ENCODE data around the gene SLC17A6. TPM values are rescaled to one million over a fixed set of nuclear protein-coding genes. Genes with fewer than 3 reads are reported as not detected.
A peak's percentile ranks its signal among the peaks of the same experiment; 100 is the strongest.

SLC17A6 gene
- total RNA-seq (not detected), polyA plus RNA-seq (not detected), total RNA-seq (0 to 0.09 (median 0) reads per million in 6 experiments)

DNA sequence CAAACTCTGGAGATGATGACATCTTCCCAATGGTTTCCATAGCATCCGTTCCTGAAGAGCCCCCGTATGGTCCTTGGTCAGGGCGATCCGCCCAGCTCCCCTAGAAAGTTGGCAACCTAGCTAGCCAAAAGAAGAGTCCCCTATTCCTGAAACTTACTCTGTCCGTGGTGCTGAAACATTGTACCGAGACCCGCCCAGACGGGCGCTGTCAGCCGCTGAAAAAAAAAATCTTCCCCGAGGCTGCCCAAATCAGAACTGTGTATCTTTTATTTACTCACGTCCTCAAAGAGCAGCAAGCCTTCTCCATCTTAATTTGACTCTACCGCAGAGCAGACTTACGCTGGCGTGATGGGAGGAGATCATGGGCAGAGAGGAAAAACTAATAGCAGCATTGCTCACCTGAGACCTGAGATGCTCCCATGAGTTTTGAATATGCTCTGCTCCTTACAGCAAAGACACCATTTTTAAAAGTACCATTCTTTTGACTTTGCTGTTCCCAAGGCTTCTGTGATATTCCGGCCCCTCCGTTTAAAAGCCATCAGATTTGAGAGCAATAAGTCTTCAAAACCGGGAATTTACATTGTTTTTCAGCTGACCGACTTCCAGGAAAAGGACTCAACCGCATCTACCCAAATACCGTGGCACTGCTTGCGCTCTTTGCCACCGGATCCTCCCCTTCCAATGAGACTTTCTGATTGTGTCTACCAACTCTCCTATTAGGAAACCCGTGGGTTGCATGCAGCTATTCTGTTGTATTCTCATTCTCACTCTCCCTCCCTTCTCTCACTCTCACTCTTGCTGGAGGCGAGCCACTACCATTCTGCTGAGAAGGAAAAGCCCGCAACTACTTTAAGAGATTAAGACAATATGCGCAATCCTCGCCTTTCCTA lies at the start of gene SLC17A6:
Gene SLC17A6 (plus strand): TSS at position 786 of the 890 bp plus-strand sequence. CDS start 153 bp downstream, outside the sequence.
- Mint-ChIP-seq H3K4me3 (no peak within 1 kb of the TSS), H3K27ac (peak within 1 kb of the TSS in 1 of 10 donors; percentile 18), H3K36me3 (peaks cover 2 to 17% (median 4%) of the 10 kb centered on the region in 3 donors), H3K27me3 (peaks cover 35 to 63% (median 57%) of the 10 kb centered on the region in 5 donors), H3K9me3 (peaks cover 0 to 14% (median 2%) of the 10 kb centered on the region in 9 donors), H3K4me1 (peaks cover 8 to 36% (median 11%) of the 10 kb centered on the region in 4 donors)
- POLR2A ChIA-PET: no interaction called here
- DNase-seq: peak in 2 of 10 donors; percentile 2 to 34
- ATAC-seq: no peak

DNA sequence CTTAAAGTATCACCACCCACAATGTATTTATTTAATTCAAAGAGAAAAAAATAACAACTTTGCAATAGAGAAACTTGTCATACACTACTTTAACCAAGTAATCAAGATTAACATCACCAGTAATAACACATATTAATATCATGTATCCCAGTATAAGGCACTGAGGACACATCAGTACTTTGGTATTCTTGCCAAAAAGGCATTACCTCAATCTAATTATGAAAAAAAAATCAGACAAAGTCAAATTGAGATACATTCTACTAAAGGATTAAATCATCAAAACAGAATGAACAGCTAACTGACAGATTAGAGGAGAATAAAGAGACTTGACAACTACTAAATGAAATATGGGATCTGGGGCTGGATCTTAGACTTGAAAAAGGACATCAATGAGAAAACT lies 35.8 kb upstream of the SLC17A6 start:
- Mint-ChIP-seq H3K9me3 (no peaks in the 10 kb centered on the region), H3K4me1 (no peaks in the 10 kb centered on the region), H3K27me3 (peaks cover 5 to 26% (median 10%) of the 10 kb centered on the region in 5 donors), H3K36me3 (no peaks in the 10 kb centered on the region), H3K27ac (no peak overlapping the region), H3K4me3 (no peak overlapping the region)
- POLR2A ChIA-PET: no interaction called here
- DNase-seq (no peak), ATAC-seq (no peak)

DNA sequence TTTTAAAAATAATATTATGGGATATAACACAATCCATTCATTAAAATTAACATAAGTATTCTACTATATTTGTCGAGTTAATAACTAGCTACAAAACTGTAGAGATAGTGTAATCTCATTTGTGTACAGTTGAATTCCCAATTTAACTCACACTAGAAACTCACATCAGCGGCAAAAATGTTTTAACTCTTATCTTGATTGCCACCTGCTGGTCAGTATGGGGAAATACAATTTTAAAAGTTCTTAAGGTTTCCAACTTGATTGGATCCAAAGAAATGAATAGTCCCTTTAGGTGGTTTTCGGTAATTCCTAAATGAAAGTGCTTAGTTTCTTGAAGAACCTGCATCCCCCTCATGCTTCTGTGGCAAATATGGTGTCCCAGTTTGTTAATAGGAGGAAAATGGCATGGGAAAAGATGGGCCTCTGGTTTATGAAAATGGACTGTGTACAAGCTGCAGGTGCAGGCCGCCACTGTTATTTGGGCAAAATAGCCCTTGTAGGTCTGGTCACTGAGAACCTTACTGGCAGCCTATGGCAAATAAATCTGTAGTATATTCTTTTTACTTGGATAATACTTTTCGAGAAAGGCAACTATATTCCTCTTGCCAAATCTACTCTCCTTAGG lies 33.7 kb upstream of the SLC17A6 start:
- Mint-ChIP-seq H3K4me1 (no peaks in the 10 kb centered on the region), H3K27me3 (peaks cover 5 to 26% (median 10%) of the 10 kb centered on the region in 5 donors), H3K36me3 (no peaks in the 10 kb centered on the region), H3K4me3 (no peak overlapping the region), H3K27ac (no peak overlapping the region), H3K9me3 (no peaks in the 10 kb centered on the region)
- DNase-seq (peak in 3 of 10 donors; percentile 5 to 24 (median 11)), ATAC-seq (no peak)
- POLR2A ChIA-PET: no interaction called here

DNA sequence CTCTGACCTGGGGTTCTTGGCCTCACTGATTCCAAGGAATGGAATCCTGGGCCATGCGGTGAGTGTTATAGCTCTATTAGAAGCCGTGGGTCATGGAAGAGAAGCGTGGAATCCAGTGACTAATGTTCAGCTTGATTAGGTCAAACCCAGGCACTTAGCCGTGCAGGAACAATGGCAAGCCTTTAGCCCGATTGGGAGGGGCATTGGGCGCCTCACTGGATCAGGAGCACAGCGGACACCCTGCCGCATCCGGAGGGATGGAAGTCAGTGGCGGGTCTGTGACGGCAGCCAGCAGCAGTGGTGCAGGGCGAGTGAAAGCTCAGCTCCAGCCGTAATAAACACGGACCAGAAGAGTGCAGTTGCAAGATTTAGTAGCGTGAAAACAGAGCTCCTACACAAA lies 20.5 kb upstream of the SLC17A6 start:
- Mint-ChIP-seq H3K4me1 (no peaks in the 10 kb centered on the region), H3K4me3 (no peak overlapping the region), H3K27me3 (peaks cover 0 to 17% (median 12%) of the 10 kb centered on the region in 5 donors), H3K27ac (no peak overlapping the region), H3K9me3 (no peaks in the 10 kb centered on the region), H3K36me3 (no peaks in the 10 kb centered on the region)
- POLR2A ChIA-PET: no interaction called here
- no peak for ATAC-seq
- DNase-seq: no peak

DNA sequence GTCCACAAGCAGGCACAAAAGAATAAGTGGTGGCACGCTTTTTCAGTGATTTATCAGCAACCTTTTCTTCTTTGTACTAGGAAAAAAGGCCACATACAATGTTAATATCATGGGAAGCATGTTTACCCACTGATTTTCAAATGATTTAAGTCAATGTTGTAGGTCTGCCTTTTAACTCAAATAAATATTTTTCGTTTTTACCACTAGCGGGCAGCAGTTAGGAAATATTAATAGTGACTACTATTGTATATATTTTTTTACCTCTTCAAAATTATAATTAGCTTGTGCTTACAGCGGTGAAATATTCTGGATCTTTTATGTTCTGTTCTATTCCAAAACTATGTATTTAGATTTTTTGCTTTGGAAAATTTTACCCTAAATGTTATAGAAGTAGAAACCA lies 6.4 kb upstream of the SLC17A6 start:
- Mint-ChIP-seq H3K27me3 (peaks cover 6 to 22% (median 7%) of the 10 kb centered on the region in 5 donors), H3K27ac (no peak overlapping the region), H3K36me3 (no peaks in the 10 kb centered on the region), H3K4me1 (no peaks in the 10 kb centered on the region), H3K9me3 (no peaks in the 10 kb centered on the region), H3K4me3 (no peak overlapping the region)
- POLR2A ChIA-PET: no interaction called here
- no peak for ATAC-seq
- DNase-seq: no peak

DNA sequence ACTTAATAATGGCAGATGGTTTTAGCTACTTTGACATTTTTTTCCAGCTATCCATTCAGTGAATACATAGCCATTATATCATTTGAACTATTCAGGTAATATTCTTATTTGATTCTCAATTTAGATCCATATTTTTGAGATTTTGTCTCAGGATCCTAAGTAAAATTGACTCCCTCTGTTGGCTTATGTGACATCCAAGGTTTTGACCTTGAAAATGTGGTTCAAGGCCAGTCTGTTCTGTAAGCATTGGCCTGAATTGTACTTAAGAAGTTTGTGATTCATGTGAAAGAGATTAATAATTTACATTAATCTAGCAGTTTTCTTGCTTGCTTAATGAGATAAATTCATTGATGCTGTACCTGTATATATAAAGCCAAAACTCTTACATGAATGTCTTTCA lies 1.6 kb upstream of the SLC17A6 start:
- Mint-ChIP-seq H3K27ac (no peak overlapping the region), H3K36me3 (peaks cover 2 to 17% (median 4%) of the 10 kb centered on the region in 3 donors), H3K4me3 (no peak overlapping the region), H3K9me3 (peaks cover 0 to 14% (median 2%) of the 10 kb centered on the region in 9 donors), H3K4me1 (peaks cover 7 to 26% (median 10%) of the 10 kb centered on the region in 4 donors), H3K27me3 (peaks cover 30 to 51% (median 45%) of the 10 kb centered on the region in 5 donors)
- no peak for ATAC-seq
- DNase-seq: no peak
- POLR2A ChIA-PET: no interaction called here

DNA sequence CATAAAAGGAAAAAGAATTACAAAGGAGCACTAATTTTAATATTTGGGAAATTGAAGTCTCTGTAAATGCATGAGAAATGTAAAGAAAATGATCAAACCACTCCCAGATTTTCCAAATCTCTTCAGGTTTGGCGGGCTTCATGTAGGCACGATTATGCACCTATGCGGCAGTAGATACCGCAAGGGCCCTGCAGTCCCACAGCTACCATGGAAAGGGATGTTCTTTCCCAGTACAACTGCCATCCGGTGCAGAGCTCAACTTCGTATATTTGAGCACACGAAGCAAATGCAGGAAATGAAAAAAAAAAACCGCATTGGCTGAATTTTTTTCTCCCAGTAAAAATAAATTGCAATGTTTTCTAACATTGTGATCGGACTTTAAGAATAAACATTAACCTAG lies 1.4 kb downstream of the SLC17A6 start:
- POLR2A ChIA-PET: no interaction called here
- Mint-ChIP-seq H3K27ac (no peak overlapping the region), H3K9me3 (peaks cover 0 to 14% (median 2%) of the 10 kb centered on the region in 9 donors), H3K4me3 (peak overlapping the region in 1 of 10 donors; percentile 35), H3K36me3 (peaks cover 2 to 22% (median 4%) of the 10 kb centered on the region in 3 donors), H3K4me1 (peaks cover 8 to 42% (median 16%) of the 10 kb centered on the region in 4 donors), H3K27me3 (peaks cover 40 to 81% (median 72%) of the 10 kb centered on the region in 5 donors)
- DNase-seq: no peak
- no peak for ATAC-seq

DNA sequence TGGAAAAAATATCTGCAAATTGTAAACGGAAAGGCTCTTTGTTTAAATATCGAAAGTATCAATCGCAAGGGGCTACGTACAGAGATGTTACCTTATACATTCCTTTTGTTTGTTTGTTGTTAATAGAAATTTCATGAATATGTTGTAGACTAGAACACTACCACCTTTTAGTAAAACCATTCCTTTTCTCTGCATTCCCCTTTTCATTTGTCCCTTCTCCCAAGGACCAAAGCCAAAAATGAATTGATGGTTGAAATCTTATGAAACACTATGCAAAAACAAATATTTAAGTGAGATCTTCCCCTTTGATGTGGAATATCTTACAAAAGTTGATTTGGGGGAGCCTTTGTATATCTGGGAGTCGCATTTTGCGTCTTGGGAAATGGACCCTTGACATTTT lies 2.1 kb downstream of the SLC17A6 start:
- Mint-ChIP-seq H3K4me1 (peaks cover 8 to 42% (median 16%) of the 10 kb centered on the region in 4 donors), H3K27me3 (peaks cover 40 to 82% (median 74%) of the 10 kb centered on the region in 5 donors), H3K27ac (no peak overlapping the region), H3K36me3 (peaks cover 2 to 22% (median 4%) of the 10 kb centered on the region in 3 donors), H3K9me3 (peaks cover 0 to 14% (median 2%) of the 10 kb centered on the region in 9 donors), H3K4me3 (peak overlapping the region in 6 of 10 donors; percentile 6 to 54 (median 40))
- POLR2A ChIA-PET: no interaction called here
- DNase-seq (no peak), ATAC-seq (no peak)

DNA sequence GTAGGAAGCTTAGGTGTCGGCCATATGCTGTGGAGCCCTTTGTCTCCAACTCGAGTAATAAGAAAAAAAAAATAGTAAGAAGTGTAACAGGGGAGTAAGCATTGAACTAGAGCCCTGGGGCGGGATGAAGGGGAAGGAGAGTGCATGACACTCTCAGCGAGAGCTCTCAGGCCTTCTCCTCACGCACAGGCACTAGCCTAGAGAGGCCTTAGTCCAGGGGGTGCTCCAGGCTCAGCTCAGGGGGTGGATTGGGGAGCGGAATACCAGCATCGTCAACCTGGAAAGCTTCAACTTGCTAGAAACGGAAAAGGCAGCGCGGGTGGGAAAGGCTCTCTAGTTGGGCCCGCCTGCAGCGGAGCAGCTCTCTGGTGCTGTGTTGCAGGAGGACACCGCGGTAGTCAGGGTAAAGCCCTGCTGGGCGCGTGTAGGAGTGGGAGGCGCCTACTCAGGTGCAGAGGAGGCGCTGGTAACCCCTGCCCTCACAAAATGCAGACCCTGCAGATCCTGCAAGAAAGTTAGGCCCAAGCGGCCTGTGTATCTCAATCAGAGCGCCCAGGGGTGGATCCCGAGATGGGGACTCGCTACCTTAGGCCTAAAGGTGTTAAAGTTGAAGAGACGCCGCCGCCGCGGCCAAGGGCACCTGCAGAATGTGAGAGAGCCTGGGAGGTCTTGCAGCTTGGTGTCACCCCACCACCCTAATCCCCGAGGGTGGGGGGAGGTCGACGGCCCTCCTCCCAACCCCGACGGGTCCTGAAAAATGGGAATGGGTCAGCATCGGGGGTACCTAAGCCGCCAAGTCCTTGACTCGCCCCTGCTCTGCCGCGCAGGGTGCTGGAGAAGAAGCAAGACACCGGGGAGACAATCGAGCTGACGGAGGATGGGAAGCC lies 2.8 kb downstream of the SLC17A6 start:
- POLR2A ChIA-PET: no interaction called here
- Mint-ChIP-seq H3K4me1 (peaks cover 8 to 42% (median 16%) of the 10 kb centered on the region in 4 donors), H3K27me3 (peaks cover 42 to 85% (median 73%) of the 10 kb centered on the region in 5 donors), H3K27ac (peak overlapping the region in 1 of 10 donors; percentile 9), H3K4me3 (peak overlapping the region in 6 of 10 donors; percentile 27 to 68 (median 46)), H3K9me3 (peaks cover 0 to 14% (median 2%) of the 10 kb centered on the region in 9 donors), H3K36me3 (peaks cover 2 to 22% (median 4%) of the 10 kb centered on the region in 3 donors)
- ATAC-seq (peak in 1 of 2 donors; percentile 25), DNase-seq (peak in 1 of 10 donors; percentile 2)

DNA sequence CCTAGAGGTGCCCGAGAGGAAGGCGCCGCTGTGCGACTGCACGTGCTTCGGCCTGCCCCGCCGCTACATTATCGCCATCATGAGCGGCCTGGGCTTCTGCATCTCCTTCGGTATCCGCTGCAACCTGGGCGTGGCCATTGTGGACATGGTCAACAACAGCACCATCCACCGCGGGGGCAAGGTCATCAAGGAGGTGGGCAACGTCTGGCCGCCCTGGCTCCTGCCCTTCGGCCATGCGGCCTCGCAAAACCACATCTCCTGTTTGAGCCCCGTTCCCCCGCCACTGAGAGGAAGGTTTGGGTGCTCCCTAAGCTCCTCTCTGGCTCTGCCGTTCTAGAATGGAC lies 3.4 kb downstream of the SLC17A6 start:
- Mint-ChIP-seq H3K27me3 (peaks cover 47 to 91% (median 76%) of the 10 kb centered on the region in 5 donors), H3K27ac (no peak overlapping the region)

DNA sequence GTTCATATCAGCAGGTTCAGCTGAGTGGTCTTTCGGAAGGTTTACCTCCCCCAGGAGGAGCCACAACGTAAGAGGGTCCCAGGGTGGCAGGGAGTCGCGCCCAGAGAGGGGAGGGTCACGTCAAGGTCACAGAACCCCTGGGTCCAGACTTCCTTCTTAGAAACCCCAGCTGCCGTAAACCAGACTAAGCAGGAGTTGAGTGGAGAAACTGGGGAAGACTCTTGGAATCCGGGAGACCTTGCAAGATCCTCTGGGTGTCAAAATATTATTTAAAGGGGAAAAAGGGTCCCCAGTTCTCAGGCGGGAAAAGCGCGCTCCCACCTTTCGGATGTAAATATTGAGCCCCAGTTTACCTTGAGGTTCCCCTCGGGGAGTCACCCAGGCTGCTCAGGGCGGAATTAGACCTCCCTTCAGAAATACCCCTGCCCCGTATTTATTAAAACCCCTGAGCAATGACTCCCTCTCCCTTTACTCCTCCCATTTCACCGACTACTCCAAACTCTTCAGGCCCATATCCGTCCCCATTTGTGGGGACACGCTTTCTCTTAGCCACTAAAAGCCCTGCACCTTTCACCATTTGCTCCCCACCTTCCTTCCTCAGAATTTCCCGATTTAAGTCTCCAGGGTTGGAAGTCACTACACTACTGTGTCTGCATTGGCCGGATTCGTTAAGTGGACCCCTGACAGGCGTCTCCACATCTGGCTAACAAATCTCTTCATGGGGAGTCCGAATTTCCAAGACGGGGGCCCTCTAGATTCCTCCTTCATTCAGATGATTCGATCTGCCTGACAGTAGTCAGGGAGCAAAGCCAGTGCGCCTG lies 4.2 kb downstream of the SLC17A6 start:
- DNase-seq: no peak
- POLR2A ChIA-PET: no interaction called here
- ATAC-seq: no peak
- Mint-ChIP-seq H3K36me3 (peaks cover 2 to 18% (median 4%) of the 10 kb centered on the region in 3 donors), H3K27me3 (peaks cover 43 to 91% (median 72%) of the 10 kb centered on the region in 5 donors), H3K27ac (no peak overlapping the region), H3K9me3 (peaks cover 0 to 13% (median 2%) of the 10 kb centered on the region in 9 donors), H3K4me1 (peaks cover 8 to 42% (median 16%) of the 10 kb centered on the region in 4 donors), H3K4me3 (peak overlapping the region in 2 of 10 donors; percentile 17 to 36)

More for the DNA sequence above, 3.4 kb downstream of the SLC17A6 start:
- peaks cover 2 to 22% (median 4%) of the 10 kb centered on the region in 3 donors for H3K36me3 Mint-ChIP-seq
- H3K9me3 Mint-ChIP-seq: peaks cover 0 to 14% (median 2%) of the 10 kb centered on the region in 9 donors
- no peak for DNase-seq
- POLR2A ChIA-PET: no interaction called here
- ATAC-seq: no peak
- peak overlapping the region in 1 of 10 donors; percentile 41 for H3K4me3 Mint-ChIP-seq
- H3K4me1 Mint-ChIP-seq: peaks cover 8 to 42% (median 16%) of the 10 kb centered on the region in 4 donors

Measured in naive thymus-derived CD8-positive, alpha-beta T cell (primary cell).